HepG2 (cell line): ENCODE results near the gene CAMSAP3. TPM values are rescaled to one million over a fixed set of nuclear protein-coding genes. Genes with fewer than 3 reads are reported as not detected.

Experiments
- ATAC-seq: fragments of 200-7000 bp; cut with Tn5 transposase; 3 replicates; pipeline ENCODE4 v1.9.1; 2020; ENCODE audit warnings: mild to moderate bottlenecking, moderate library complexity
- BruUV-seq: library from RNA; stranded (reverse); fragments of 400-500 nt; replicated peaks from 2 replicates; lab custom pipeline; 2021; lab: Mats Ljungman, UMichigan
- CTCF ChIA-PET: fragments of 300-600 bp; formaldehyde crosslinking; extraction: SDS; loops from one replicate; lab custom pipeline; 2021; ENCODE audit warnings: low total read pairs, inconsistent platforms, low intra/inter-chr PET ratio; lab: Yijun Ruan, JAX
- POLR2A ChIA-PET: fragments of 350-600 bp; sonication (Branson Sonifier 250); formaldehyde crosslinking; loops from one replicate; lab custom pipeline; 2020; ENCODE audit warnings: antibody characterized with exemption, inconsistent platforms; lab: Yijun Ruan, JAX
- DNase-seq: peaks from one replicate; pipeline ENCODE4 v3.0.0-alpha.2; 2015; ENCODE audit warnings: low spot score
- FAIRE-seq: peaks from 3 replicates; lab custom pipeline; 2011; peaks lifted over from hg19 to GRCh38; lab: Jason Lieb, UNC
- H2AFZ ChIP-seq: one replicate; pipeline ENCODE4 v1.6.1; 2011; ENCODE audit warnings: low read length, inconsistent platforms
- H3K27ac ChIP-seq: fragments of 300-600 bp; 3 replicates; pipeline ENCODE4 v1.8.0; 2011; ENCODE audit warnings: mixed run types, mild to moderate bottlenecking, mixed read lengths, low read length, inconsistent platforms; ENCODE audit not compliant: insufficient read depth; ENCODE audit errors: extremely low read length
- H3K27me3 ChIP-seq, 2 experiments: fragments of 200-600 bp in 1 of 2; 2 replicates in 1 of 2; 3 replicates in 1 of 2; pipeline versions ENCODE4 v1.6.0 to v1.8.0; 2011; ENCODE audit warnings: low read length in 2 of 2, mild to moderate bottlenecking in 2 of 2, moderate library complexity in 2 of 2, inconsistent platforms in 1 of 2; ENCODE audit not compliant: insufficient read depth in 2 of 2, control insufficient read depth in 1 of 2
- H3K36me3 ChIP-seq, 2 experiments: fragments of 200-600 bp in 1 of 2; replicated peaks in 1 of 2; 2 replicates in 1 of 2; 3 replicates in 1 of 2; pipeline versions ENCODE4 v1.5.1 to v1.8.0; 2011; ENCODE audit warnings: low read length in 2 of 2, inconsistent platforms in 1 of 2; ENCODE audit not compliant: insufficient read depth in 2 of 2, control insufficient read depth in 1 of 2
- H3K4me1 ChIP-seq: 2 replicates; pipeline ENCODE4 v1.5.1; 2012; ENCODE audit warnings: low read length, inconsistent platforms; ENCODE audit not compliant: insufficient read depth
- H3K4me2 ChIP-seq: 2 replicates; pipeline ENCODE4 v1.6.0; 2011; ENCODE audit warnings: low read depth, low read length, inconsistent platforms
- H3K4me3 ChIP-seq, 3 experiments: fragments of 200-600 bp in 1 of 3; sonication (generic), shearing (Covaris generic) in 1 of 3; replicated peaks in 1 of 3; 2 replicates each; pipeline ENCODE4 v1.5.1; 2011 to 2016; ENCODE audit warnings: low read length in 3 of 3, inconsistent platforms in 2 of 3, low read depth in 2 of 3, mild to moderate bottlenecking in 2 of 3, control low read depth in 1 of 3, mixed read lengths in 1 of 3; ENCODE audit not compliant: insufficient read depth in 1 of 3
- H3K79me2 ChIP-seq: one replicate; pipeline ENCODE4 v1.6.1; 2011; ENCODE audit warnings: low read length, inconsistent platforms; ENCODE audit not compliant: insufficient read depth
- H3K9ac ChIP-seq: 2 replicates; pipeline ENCODE4 v1.6.0; 2011; ENCODE audit warnings: mild to moderate bottlenecking, low read depth, low read length, inconsistent platforms; ENCODE audit not compliant: insufficient read depth
- H3K9me3 ChIP-seq: 2 replicates; pipeline ENCODE4 v1.5.1; 2012; ENCODE audit warnings: mild to moderate bottlenecking, low read length
- H4K20me1 ChIP-seq: 2 replicates; pipeline ENCODE4 v1.6.0; 2011; ENCODE audit warnings: inconsistent platforms, mild to moderate bottlenecking, low read length, moderate library complexity; ENCODE audit not compliant: insufficient read depth
- ARNT ChIP-seq: fragments of 450-650 bp; IDR thresholded peaks from 2 replicates; pipeline ENCODE4 v1.6.1; 2017
- HNF4A ChIP-seq: sonication (generic); formaldehyde crosslinking; IDR thresholded peaks from 2 replicates; pipeline ENCODE4 v1.4.0; 2020; ENCODE audit warnings: missing genetic modification reagents
- ISL2 ChIP-seq: sonication (generic); formaldehyde crosslinking; IDR thresholded peaks from 2 replicates; pipeline ENCODE4 v1.5.0; 2020; ENCODE audit warnings: missing genetic modification reagents
- LCORL ChIP-seq, 2 experiments: fragments of 450-650 bp in 1 of 2; sonication (generic) in 1 of 2; formaldehyde crosslinking in 1 of 2; IDR thresholded peaks; 2 replicates each; pipeline versions ENCODE4 v1.5.0 to v1.6.1; 2017 to 2020; ENCODE audit warnings: antibody characterized with exemption in 1 of 2, missing genetic modification reagents in 1 of 2
- MAZ ChIP-seq, 2 experiments: sonication (generic) in 1 of 2; formaldehyde crosslinking in 1 of 2; IDR thresholded peaks; 2 replicates each; pipeline versions ENCODE4 v1.5.0 to v1.6.1; 2012 to 2020; ENCODE audit warnings: low read depth in 2 of 2, mild to moderate bottlenecking in 2 of 2, borderline replicate concordance in 1 of 2, improper control_type of control experiment in 1 of 2, low read length in 1 of 2, missing genetic modification reagents in 1 of 2, moderate library complexity in 1 of 2
- NFIB ChIP-seq: sonication (generic); formaldehyde crosslinking; IDR thresholded peaks from 2 replicates; pipeline ENCODE4 v1.9.0; 2021; ENCODE audit warnings: missing genetic modification reagents, mild to moderate bottlenecking, borderline replicate concordance
- TARDBP ChIP-seq: sonication (generic); formaldehyde crosslinking; IDR thresholded peaks from 2 replicates; pipeline ENCODE4 v1.8.0; 2022; ENCODE audit warnings: mild to moderate bottlenecking, missing genetic modification reagents
- ZFP91 ChIP-seq: sonication (generic); formaldehyde crosslinking; IDR thresholded peaks from 2 replicates; pipeline ENCODE4 v1.9.0; 2022; ENCODE audit warnings: missing genetic modification reagents, mild to moderate bottlenecking, borderline replicate concordance
- ZKSCAN8 ChIP-seq: IDR thresholded peaks from 2 replicates; pipeline ENCODE4 v1.6.1; 2016; ENCODE audit warnings: borderline replicate concordance, missing genetic modification reagents, missing compliant biosample characterization
- ZNF253 ChIP-seq: sonication (generic); formaldehyde crosslinking; IDR thresholded peaks from 2 replicates; pipeline ENCODE4 v1.8.0; 2022; ENCODE audit warnings: mild to moderate bottlenecking, missing genetic modification reagents, borderline replicate concordance
- ZNF281 ChIP-seq: sonication (generic); formaldehyde crosslinking; IDR thresholded peaks from 2 replicates; pipeline ENCODE4 v1.4.0; 2020; ENCODE audit warnings: missing genetic modification reagents, borderline replicate concordance
- ZNF337 ChIP-seq: sonication (generic); formaldehyde crosslinking; IDR thresholded peaks from 2 replicates; pipeline ENCODE4 v1.5.1; 2020; ENCODE audit warnings: missing genetic modification reagents, low read depth, mild to moderate bottlenecking, borderline replicate concordance
- ZNF563 ChIP-seq: sonication (generic); formaldehyde crosslinking; IDR thresholded peaks from 2 replicates; pipeline ENCODE4 v1.8.0; 2022; ENCODE audit warnings: mild to moderate bottlenecking, moderate library complexity, missing genetic modification reagents
- ZNF614 ChIP-seq: IDR thresholded peaks from 2 replicates; pipeline ENCODE4 v1.6.1; 2018; ENCODE audit warnings: missing biosample characterization, missing genetic modification reagents, inconsistent platforms, borderline replicate concordance
- WGBS: methylation state at CpG from one replicate; pipeline ENCODE4 v1.1.6; 2017; ENCODE audit warnings: low lambda C conversion rate; 5-methylcytosine and 5-hydroxymethylcytosine counted together
- in situ Hi-C: cut with HindIII; loops from 2 replicates; pipeline ENCODE4 v1.10.0; 2017; ENCODE audit warnings: low pct_unique_long_range_greater_than_20kb; ENCODE audit not compliant: extremely low pct_ligation_motif_present
- intact Hi-C: fragments of 100-400 bp; cut with micrococcal nuclease; formaldehyde crosslinking; loops from one replicate; pipeline ENCODE4 v1.10.0; 2022; ENCODE audit not compliant: unreplicated experiment
- polyA plus RNA-seq, 8 experiments: library from polyadenylated mRNA; depleted of rRNA in 3 of 8; stranded (reverse) in 7 of 8; unstranded in 1 of 8; fragments of >200 nt; fragmentation: Illumina TruSeq in 4 of 8; extraction: Trizol in 4 of 8; gene quantifications; 2 replicates each; pipeline versions ENCODE4 v1.2.1 to v1.2.3, GENCODE V29; 2011 to 2016; ENCODE audit warnings: low read depth in 4 of 8, missing spikeins in 1 of 8, mixed read lengths in 1 of 8; ENCODE audit not compliant: insufficient read depth in 1 of 8
- total RNA-seq, 5 experiments: library from RNA; depleted of rRNA; stranded (reverse); fragments of >200 nt; fragmentation: Illumina TruSeq; extraction: Trizol; gene quantifications; 2 replicates each; pipeline ENCODE4 v1.2.3, GENCODE V29; 2016; ENCODE audit warnings: low read depth in 1 of 5
- TF ChIP-seq, protein P1 (sequence below): sonication (generic); formaldehyde crosslinking; IDR thresholded peaks from 2 replicates; pipeline ENCODE4 v1.4.0; 2020; ENCODE audit warnings: missing genetic modification reagents
- TF ChIP-seq, protein P2 (sequence below): sonication (generic); formaldehyde crosslinking; IDR thresholded peaks from 2 replicates; pipeline ENCODE4 v1.4.0; 2020; ENCODE audit warnings: missing genetic modification reagents; ENCODE audit errors: not compliant biosample characterization

CAMSAP3 gene
- total and polyA plus RNA-seq, 2 of the 13 experiments (the other 11 are each of a cell fraction or from before 2014, with no cell fraction given) = 10.8 to 11.8 TPM

- H4K20me1 ChIP-seq = peaks cover 31% of the 10 kb centered on the region
- H3K9ac ChIP-seq = peak overlapping the region; percentile 86
- H3K27ac ChIP-seq = peak overlapping the region; percentile 74
- WGBS = 3% methylated on average over 17 of the region's 70 CpGs
- in situ Hi-C loops (no loop called here), intact Hi-C loops (no loop called here)
- H3K9me3 ChIP-seq = no peaks in the 10 kb centered on the region
- peak; percentile 17; the same call in 2 of the 3 replicates for ATAC-seq
- H3K4me2 ChIP-seq = peak overlapping the region; percentile 89
- FAIRE-seq = no peak
- no peak for DNase-seq
- H3K79me2 ChIP-seq = peaks cover 36% of the 10 kb centered on the region
- no peaks in the 10 kb centered on the region for H3K27me3 ChIP-seq
- no TSS peak for BruUV-seq
- ChIA-PET POLR2A (interaction anchor here (1.3 to 2.5 kb wide), 5 partner anchors 9 to 60 kb away, joined by 4 to 21 read pairs (median 12); partner anchors contain the start of genes PET100, STXBP2 and XAB2), CTCF (no interaction called here)
- peaks cover 56% of the 10 kb centered on the region for H3K4me1 ChIP-seq
- no peak overlapping the region for H2AFZ ChIP-seq
- H3K4me3 ChIP-seq = peak overlapping the region; percentile 71 to 98 (median 93)
- H3K36me3 ChIP-seq = peaks cover 2 to 8% of the 10 kb centered on the region in 2 experiments; a peak in 2 of 5 replicates
- TF ChIP-seq ZNF253 (CRISPR knock-in tag) (no peak), MAZ (IDR thresholded peaks at IDR 0.05; ENCODE audit: borderline replicate concordance, low read depth, low read length) (no peak), MAZ (CRISPR knock-in tag; IDR thresholded peaks at IDR 0.05; ENCODE audit: low read depth) (peak; percentile 2; the same call in 1 of the 2 replicates), ZNF614 (CRISPR knock-in tag) (no peak), ZKSCAN8 (CRISPR knock-in tag) (no peak), ZNF563 (peak; percentile 46; the same call in 1 of the 2 replicates), HNF4A (peak; percentile 25; the same call in 1 of the 2 replicates), ZNF337 (no peak), LCORL (IDR thresholded peaks at IDR 0.05) (no peak), LCORL (CRISPR knock-in tag; IDR thresholded peaks at IDR 0.05) (no peak), ZFP91 (CRISPR knock-in tag) (peak; percentile 34; the same call in 1 of the 2 replicates), TARDBP (CRISPR knock-in tag) (no peak), ZNF281 (CRISPR knock-in tag) (peak; percentile 87), ISL2 (CRISPR knock-in tag) (no peak), ARNT (no peak), NFIB (no peak)
- TF ChIP-seq, protein P1, sequence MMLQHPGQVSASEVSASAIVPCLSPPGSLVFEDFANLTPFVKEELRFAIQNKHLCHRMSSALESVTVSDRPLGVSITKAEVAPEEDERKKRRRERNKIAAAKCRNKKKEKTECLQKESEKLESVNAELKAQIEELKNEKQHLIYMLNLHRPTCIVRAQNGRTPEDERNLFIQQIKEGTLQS (CRISPR knock-in tag) = no peak
- TF ChIP-seq, protein P2, sequence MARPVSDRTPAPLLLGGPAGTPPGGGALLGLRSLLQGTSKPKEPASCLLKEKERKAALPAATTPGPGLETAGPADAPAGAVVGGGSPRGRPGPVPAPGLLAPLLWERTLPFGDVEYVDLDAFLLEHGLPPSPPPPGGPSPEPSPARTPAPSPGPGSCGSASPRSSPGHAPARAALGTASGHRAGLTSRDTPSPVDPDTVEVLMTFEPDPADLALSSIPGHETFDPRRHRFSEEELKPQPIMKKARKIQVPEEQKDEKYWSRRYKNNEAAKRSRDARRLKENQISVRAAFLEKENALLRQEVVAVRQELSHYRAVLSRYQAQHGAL = no peak
These were observed 711 bp downstream of the CAMSAP3 start for GRCh38 chr19:7596211-7596937.
